HG02938 (cell line): ENCODE results near the gene FAM162B.
"Not testable (repeated sequence)": the region's sequence is repeated elsewhere in the genome, so short reads cannot be mapped to it uniquely, and the experiment has no call there.

Experiments
- ATAC-seq: cut with Tn5 transposase; IDR thresholded peaks from one replicate; pipeline ENCODE4 v1.9.1; 2021; ENCODE audit warnings: mild to moderate bottlenecking, moderate library complexity; ENCODE audit not compliant: unreplicated experiment

FAM162B gene

DNA sequence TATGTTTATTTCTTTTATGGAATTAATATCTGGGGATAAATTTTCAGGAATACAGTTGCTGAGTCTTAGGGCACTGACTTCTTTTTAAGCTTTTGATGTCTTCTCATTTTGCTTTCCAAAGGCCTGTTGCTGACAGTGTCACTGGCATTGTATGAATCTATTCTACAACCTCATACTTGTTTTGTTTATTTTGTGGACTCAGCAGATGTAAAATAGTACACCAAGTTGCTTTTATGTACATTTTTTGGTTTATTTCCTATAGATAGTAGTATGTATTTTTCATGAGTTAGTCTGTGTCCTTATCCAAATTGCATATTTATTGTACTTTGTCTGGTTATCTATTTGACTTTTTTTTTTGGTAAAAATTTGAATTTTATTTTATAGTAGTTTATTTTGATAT lies 35.0 kb downstream of the FAM162B start:
- no peak for ATAC-seq

DNA sequence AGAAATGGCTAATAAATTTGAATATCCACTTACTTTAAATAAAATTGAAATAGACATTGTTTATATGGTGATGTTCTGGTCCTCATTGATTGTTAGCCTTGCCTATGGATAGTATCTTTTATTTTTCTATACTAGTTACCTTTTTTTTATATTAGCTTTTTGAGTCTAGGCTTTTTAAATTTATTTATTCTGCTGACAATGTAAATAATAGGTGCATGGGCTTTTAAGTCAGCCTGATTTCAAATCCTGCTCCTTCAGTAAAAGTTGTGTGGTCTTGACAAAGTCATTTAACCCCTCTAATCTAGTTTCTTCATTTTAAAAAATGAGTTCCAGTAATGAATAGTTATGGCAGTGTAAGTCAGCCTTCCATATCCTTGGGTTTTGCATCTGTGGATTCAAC lies 38.6 kb downstream of the FAM162B start:
- no peak for ATAC-seq

DNA sequence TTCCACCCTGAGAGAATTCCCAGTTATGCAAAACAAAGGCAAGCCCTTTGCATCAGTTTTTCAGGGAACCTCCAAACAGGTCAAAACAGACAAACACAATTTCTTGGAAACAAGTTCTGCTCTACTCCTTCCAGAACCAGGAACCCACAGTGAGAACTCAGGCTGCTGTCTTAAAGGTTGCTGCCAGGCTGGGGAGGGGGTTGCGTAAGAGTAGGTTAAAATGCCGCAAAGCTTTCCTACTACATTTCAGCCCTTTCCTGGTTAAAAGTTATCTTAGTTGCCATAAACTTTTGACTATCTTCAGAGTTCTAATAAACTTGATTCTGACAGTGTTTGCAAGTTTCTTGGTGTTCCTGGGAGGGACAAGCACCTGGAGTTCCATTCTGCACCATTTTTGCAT lies 50.8 kb downstream of the FAM162B start:
- no peak for ATAC-seq

DNA sequence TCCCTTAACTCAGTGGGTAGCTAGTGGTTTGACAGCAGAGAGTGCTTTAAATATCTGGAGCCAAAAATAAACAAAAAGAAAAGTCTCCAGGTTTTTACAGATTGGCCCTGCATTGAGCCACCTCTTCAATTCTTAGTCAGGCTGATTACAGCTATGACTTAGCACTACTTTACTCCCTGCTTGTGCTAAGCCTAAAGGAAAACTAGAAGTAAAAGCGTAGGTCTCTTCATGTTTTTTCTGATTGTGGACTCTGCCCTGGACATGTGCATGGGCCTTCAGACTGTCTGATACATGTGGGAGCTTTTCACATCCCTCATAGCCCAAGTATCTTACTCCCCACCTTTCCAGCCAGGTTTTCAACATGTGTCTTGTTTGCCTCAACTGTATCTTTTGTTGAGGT lies 51.2 kb downstream of the FAM162B start:
- ATAC-seq: no peak

DNA sequence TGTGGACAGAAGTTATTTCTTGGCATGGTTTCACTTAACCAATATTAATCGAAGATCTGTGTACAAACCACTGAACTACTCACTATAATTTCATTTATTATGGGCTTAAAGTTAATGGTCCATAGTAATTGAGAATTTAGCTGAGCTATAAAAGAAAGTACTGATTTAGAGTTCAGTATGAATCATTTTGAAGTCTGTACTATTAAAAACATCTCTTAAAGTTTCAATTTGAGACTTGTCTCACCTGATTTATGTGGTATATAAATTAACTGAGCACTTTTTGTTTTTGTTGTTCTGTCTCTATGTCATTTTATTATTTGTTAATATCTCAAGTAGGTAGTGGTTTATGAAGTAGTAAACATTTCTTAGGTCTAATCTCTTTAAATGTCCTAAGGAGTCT lies 59.6 kb downstream of the FAM162B start:
- no peak for ATAC-seq

DNA sequence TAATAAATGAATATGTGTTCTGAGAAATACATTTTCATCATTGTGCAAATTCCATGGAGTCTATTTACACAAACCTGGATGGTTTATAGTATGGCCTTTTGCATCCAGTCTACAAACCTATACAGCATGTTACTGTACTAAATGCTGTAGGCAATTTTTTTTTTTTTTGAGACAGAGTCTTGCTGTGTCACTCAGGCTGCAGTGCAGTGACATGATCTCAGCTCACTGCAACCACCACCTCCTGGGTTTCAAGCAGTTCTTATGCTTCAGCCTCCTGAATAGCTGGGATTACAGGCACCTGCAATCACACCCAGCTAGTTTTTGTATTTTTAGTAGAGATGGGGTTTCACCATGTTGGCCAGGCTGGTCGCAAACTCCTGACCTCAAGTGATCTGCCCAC lies 61.6 kb downstream of the FAM162B start:
- ATAC-seq: not testable (repeated sequence)
